ENCODE data around the gene ING4.

- TF ChIP-seq POLR2AphosphoS5 (IDR thresholded peaks at IDR 0.05) (peak; percentile 84), CTCF (IDR thresholded peaks at IDR 0.05) (peak in 1 of 4 experiments; percentile 10)
These were observed 49.0 kb downstream of the ING4 start for GRCh38 chr12:6613776-6614512.
